ENCODE measurements around the gene APOBEC3G. TPM values are rescaled to one million over a fixed set of nuclear protein-coding genes. Genes with fewer than 3 reads are reported as not detected.

The APOBEC3G gene
- total and polyA plus RNA-seq, 2 of the 4 experiments (the other 2 are of a cell fraction) = 5.3 to 7.0 TPM

- TF ChIP-seq, protein P1, sequence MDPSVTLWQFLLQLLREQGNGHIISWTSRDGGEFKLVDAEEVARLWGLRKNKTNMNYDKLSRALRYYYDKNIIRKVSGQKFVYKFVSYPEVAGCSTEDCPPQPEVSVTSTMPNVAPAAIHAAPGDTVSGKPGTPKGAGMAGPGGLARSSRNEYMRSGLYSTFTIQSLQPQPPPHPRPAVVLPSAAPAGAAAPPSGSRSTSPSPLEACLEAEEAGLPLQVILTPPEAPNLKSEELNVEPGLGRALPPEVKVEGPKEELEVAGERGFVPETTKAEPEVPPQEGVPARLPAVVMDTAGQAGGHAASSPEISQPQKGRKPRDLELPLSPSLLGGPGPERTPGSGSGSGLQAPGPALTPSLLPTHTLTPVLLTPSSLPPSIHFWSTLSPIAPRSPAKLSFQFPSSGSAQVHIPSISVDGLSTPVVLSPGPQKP (IDR thresholded peaks at IDR 0.05; ENCODE audit: borderline replicate concordance, low read depth, low read length) = no peak
Measured at GRCh38 chr22:39122772-39123470, 45.8 kb downstream of the APOBEC3G start (continued).

- in situ Hi-C loops (cut with MboI; ENCODE audit: low sequenced_read_pairs) = loop anchor here (5.0 to 25.0 kb wide), 2 partner anchors 112 to 262 kb away; partner anchors contain the start of genes APOBEC3C and CBX6
- TF ChIP-seq RAD21 (IDR thresholded peaks at IDR 0.05; ENCODE audit: low read length) (no peak), POLR2A (IDR thresholded peaks at IDR 0.05; ENCODE audit: low read depth, low read length) (no peak), CEBPB (IDR thresholded peaks at IDR 0.05; ENCODE audit: low read depth, low read length) (no peak), RCOR1 (IDR thresholded peaks at IDR 0.05; ENCODE audit: insufficient replicate concordance, low read length) (no peak), MAZ (IDR thresholded peaks at IDR 0.05; ENCODE audit: borderline replicate concordance, low read depth, low read length) (no peak), FOS (IDR thresholded peaks at IDR 0.05; ENCODE audit: low read depth, low read length) (no peak), CHD1 (IDR thresholded peaks at IDR 0.05; ENCODE audit: low read depth, low read length) (no peak), SMC3 (IDR thresholded peaks at IDR 0.05; ENCODE audit: low read depth, low read length) (no peak), MXI1 (IDR thresholded peaks at IDR 0.05; ENCODE audit: borderline replicate concordance, low read depth, low read length) (no peak)
- TF ChIP-seq, protein P2, sequence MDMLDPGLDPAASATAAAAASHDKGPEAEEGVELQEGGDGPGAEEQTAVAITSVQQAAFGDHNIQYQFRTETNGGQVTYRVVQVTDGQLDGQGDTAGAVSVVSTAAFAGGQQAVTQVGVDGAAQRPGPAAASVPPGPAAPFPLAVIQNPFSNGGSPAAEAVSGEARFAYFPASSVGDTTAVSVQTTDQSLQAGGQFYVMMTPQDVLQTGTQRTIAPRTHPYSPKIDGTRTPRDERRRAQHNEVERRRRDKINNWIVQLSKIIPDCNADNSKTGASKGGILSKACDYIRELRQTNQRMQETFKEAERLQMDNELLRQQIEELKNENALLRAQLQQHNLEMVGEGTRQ (IDR thresholded peaks at IDR 0.05; ENCODE audit: low read depth, low read length) = no peak
- TF ChIP-seq, protein P1 (IDR thresholded peaks at IDR 0.05; ENCODE audit: borderline replicate concordance, low read depth, low read length) = no peak
Measured at GRCh38 chr22:39123751-39124581, 46.9 kb downstream of the APOBEC3G start.

More at GRCh38 chr22:39123751-39124581, 46.9 kb downstream of the APOBEC3G start:
- dilution Hi-C loops (cut with HindIII; ENCODE audit: low sequenced_read_pairs, unreplicated experiment) = no loop called here
- Histone ChIP-seq H3K56ac (ENCODE audit: extremely low read depth, insufficient read depth, low read length) (no peak overlapping the region), H3K4ac (ENCODE audit: low read depth, low read length) (no peak overlapping the region), H2BK20ac (ENCODE audit: low read depth, low read length) (no peak overlapping the region), H2AFZ (replicated peaks; ENCODE audit: low read length, poor library complexity) (peak overlapping the region; percentile 63), H3K18ac (ENCODE audit: low read depth, low read length) (no peak overlapping the region), H3K27me3 (ENCODE audit: control insufficient read depth, insufficient read depth, low read length) (peaks cover 6% of the 10 kb centered on the region; the same call in 1 of the 2 replicates), H3K4me1 (ENCODE audit: control insufficient read depth, insufficient read depth, low read length) (no peaks in the 10 kb centered on the region), H3K9me3 (ENCODE audit: control insufficient read depth, insufficient read depth, low read length) (no peaks in the 10 kb centered on the region), H4K20me1 (ENCODE audit: insufficient read depth, low read length) (no peaks in the 10 kb centered on the region), H3K36me3 (ENCODE audit: control insufficient read depth, insufficient read depth, low read length) (no peaks in the 10 kb centered on the region), H2AK9ac (replicated peaks; ENCODE audit: low read depth, low read length, poor library complexity) (peak overlapping the region; percentile 72), H4K91ac (ENCODE audit: insufficient read depth, low read depth, low read length) (no peak overlapping the region), H3K23ac (ENCODE audit: low read depth, low read length) (no peak overlapping the region), H3K79me1 (ENCODE audit: low read depth in 1 of 2, low read length in 2 of 2) (no peaks in the 10 kb centered on the region), H3K9ac (ENCODE audit: low read depth, low read length) (no peak overlapping the region), H2BK5ac (ENCODE audit: low read depth, low read length, poor library complexity, severe bottlenecking) (no peak overlapping the region), H2BK120ac (ENCODE audit: low read depth, low read length) (no peak overlapping the region), H4K5ac (ENCODE audit: low read depth, low read length) (no peak overlapping the region), H3K4me3 (ENCODE audit: insufficient read depth, low read depth, low read length) (no peak overlapping the region), H4K8ac (ENCODE audit: low read depth in 2 of 2, low read length in 2 of 2) (no peak overlapping the region), H3K14ac (replicated peaks; ENCODE audit: low read depth, low read length) (no peak overlapping the region), H2BK15ac (ENCODE audit: low read depth, low read length) (no peak overlapping the region), H2AK5ac (ENCODE audit: low read depth, low read length) (no peak overlapping the region), H3K27ac (ENCODE audit: insufficient read depth, low read length) (no peak overlapping the region), H3K4me2 (ENCODE audit: low read depth, low read length) (no peak overlapping the region), H3K9me1 (ENCODE audit: insufficient read depth, low read length) (no peaks in the 10 kb centered on the region)
- no peak; the same call in 1 of the 2 replicates for ATAC-seq (ENCODE audit: low read depth)
- intact Hi-C loops (cut with micrococcal nuclease) = no loop called here
- 26% methylated on average over 14 of the region's 33 CpGs; no CpG with 5 or more reads in 1 of the 2 experiments for WGBS, 2 experiments (ENCODE audit: extremely low coverage in 2 of 2, insufficient read length in 1 of 2)
- ChIA-PET CTCF (interaction anchor here (0.6 to 1.6 kb wide), 2 partner anchors 12 to 273 kb away, joined by 3 read pairs; no protein-coding TSS in a partner anchor), POLR2A (ENCODE audit: unreplicated experiment) (no interaction called here)
- BruUV-seq (replicated peaks) = no TSS peak
- no peak for DNase-seq
